Spleen (tissue), 11 donors: ENCODE data around the gene MEIKIN. TPM values are rescaled to one million over a fixed set of nuclear protein-coding genes. Genes with fewer than 3 reads are reported as not detected.

Source experiments
- DNase-seq: peaks from one replicate; pipeline ENCODE4 v3.0.0-alpha.2; 2020
- H3K27ac ChIP-seq, 8 donors: fragments of 200-600 bp; sonication (generic) in 7 of 8; 1 replicate in 4 of 8; 2 replicates in 4 of 8; pipeline versions ENCODE4 v1.5.0 to v1.8.0; 2016 to 2021; ENCODE audit warnings: inconsistent platforms in 4 of 8, mild to moderate bottlenecking in 4 of 8, moderate library complexity in 1 of 8
- H3K27me3 ChIP-seq, 7 donors: fragments of 200-600 bp; sonication (generic) in 6 of 7; replicated peaks in 1 of 7; 1 replicate in 4 of 7; 2 replicates in 3 of 7; pipeline versions ENCODE4 v1.5.0 to v1.8.0; 2016 to 2021; ENCODE audit warnings: inconsistent platforms in 3 of 7, mild to moderate bottlenecking in 1 of 7
- H3K36me3 ChIP-seq, 6 donors: fragments of 200-600 bp; sonication (generic) in 5 of 6; 1 replicate in 4 of 6; 2 replicates in 2 of 6; pipeline versions ENCODE4 v1.5.0 to v1.8.0; 2016 to 2021; ENCODE audit warnings: inconsistent platforms in 2 of 6
- H3K4me1 ChIP-seq, 6 donors: fragments of 200-600 bp; sonication (generic) in 5 of 6; 1 replicate in 3 of 6; 2 replicates in 3 of 6; pipeline versions ENCODE4 v1.5.0 to v1.8.0; 2016 to 2021; ENCODE audit warnings: inconsistent platforms in 3 of 6
- H3K4me3 ChIP-seq, 8 donors: fragments of 200-600 bp; sonication (generic) in 7 of 8; 1 replicate in 4 of 8; 2 replicates in 4 of 8; pipeline versions ENCODE4 v1.5.0 to v1.8.0; 2016 to 2021; ENCODE audit warnings: inconsistent platforms in 4 of 8, mild to moderate bottlenecking in 4 of 8, moderate library complexity in 2 of 8
- H3K9me3 ChIP-seq, 8 donors: fragments of 200-600 bp; sonication (generic) in 7 of 8; 1 replicate in 4 of 8; 2 replicates in 4 of 8; pipeline versions ENCODE4 v1.5.0 to v1.8.0; 2016 to 2021; ENCODE audit warnings: inconsistent platforms in 4 of 8
- CTCF ChIP-seq, 11 experiments: fragments of 200-600 bp in 7 of 11; fragments of 450-650 bp in 4 of 11; sonication (generic) in 4 of 11; IDR thresholded peaks in 8 of 11; conservative IDR thresholded peaks in 3 of 11; 1 replicate in 7 of 11; 2 replicates in 4 of 11; pipeline versions ENCODE4 v1.4.0 to v1.8.0; 2016 to 2021; ENCODE audit warnings: antibody characterized with exemption in 11 of 11, inconsistent platforms in 4 of 11, mild to moderate bottlenecking in 1 of 11
- POLR2A ChIP-seq, 3 donors: fragments of 450-650 bp; IDR thresholded peaks; one replicate each; pipeline ENCODE4 v1.5.1; 2017; ENCODE audit warnings: antibody characterized with exemption in 3 of 3, mild to moderate bottlenecking in 1 of 3
- POLR2AphosphoS5 ChIP-seq, 3 donors: sonication (generic); formaldehyde crosslinking; IDR thresholded peaks; one replicate each; pipeline ENCODE4 v1.5.1; 2017; ENCODE audit warnings: antibody characterized with exemption in 3 of 3
- WGBS, 5 donors: extraction: QIAGEN DNeasy Blood & Tissue Kit in 3 of 5; methylation state at CpG; one replicate each; pipeline versions ENCODE4 v1.1.5 to v1.1.7; 2013 to 2018; 5-methylcytosine and 5-hydroxymethylcytosine counted together
- intact Hi-C: fragments of 100-400 bp; cut with DNase I; formaldehyde crosslinking; loops from one replicate; pipeline ENCODE4 v1.15.0; 2023; ENCODE audit warnings: low total_unique reads
- polyA plus RNA-seq, 3 donors: library from polyadenylated mRNA; stranded (reverse); fragments of 200-250 nt; gene quantifications; one replicate each; pipeline ENCODE4 v1.2.1, GENCODE V29; 2013
- total RNA-seq, 7 donors: library from RNA; depleted of rRNA in 3 of 7; stranded (reverse); fragments of >200 nt in 3 of 7; fragmentation: NEBNext Ultra II Directional in 4 of 7; extraction: Animal tissue kit (Norgen Biotek cat#: 25700) in 4 of 7; gene quantifications; one replicate each; pipeline versions ENCODE4 v1.1.0 to v1.2.1, GENCODE V29; 2016 to 2021
- donor health status: healthy with polysubstance abuse.
- donor health status: DM: no; HTN: no; CAD: no; lungs with moderate emphysema.
- donor health status: DM: no; HTN: no; CAD: no.
- donor health status: Bipolar disorder and iron deficiency.
- donor health status: healthy.
- donor health status: DM: no; HTN: no; CAD: no.
- donor health status: DM: yes; HTN: yes; CAD: no.

MEIKIN gene
- total and polyA plus RNA-seq, 10 donors = 0.24 TPM; not detected in 9

GRCh38 chr5:131932235-131932634 lies 13.2 kb downstream of the MEIKIN start:
- TF ChIP-seq POLR2A (IDR thresholded peaks at IDR 0.05) = no peak
- no peak for TF ChIP-seq CTCF (IDR thresholded peaks at IDR 0.05 in 8 of 11, conservative IDR thresholded peaks at IDR 0.05 in 3 of 11)
- no peak for TF ChIP-seq POLR2AphosphoS5 (IDR thresholded peaks at IDR 0.05)
- no peak for DNase-seq

DNA sequence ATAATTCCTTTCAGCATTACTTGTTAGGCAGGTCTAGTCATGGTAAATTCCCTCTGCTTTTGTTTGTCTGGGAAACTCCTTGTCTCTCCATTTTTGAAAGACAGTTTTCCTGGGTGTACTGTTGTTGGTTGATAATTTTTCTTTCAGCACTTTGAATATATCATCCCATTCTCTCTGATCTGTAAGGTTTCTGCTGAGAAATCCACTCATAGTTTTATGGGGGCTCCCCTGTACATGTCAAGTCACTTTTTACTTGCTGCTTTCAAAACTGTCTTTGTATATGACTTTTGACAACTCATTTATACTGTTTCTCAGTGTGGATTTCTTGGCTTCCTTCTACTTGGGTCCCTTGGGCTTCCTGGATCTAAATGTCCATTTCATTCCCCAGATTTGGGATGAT lies 16.5 kb downstream of the MEIKIN start:
- H3K4me3 ChIP-seq = no peak overlapping the region
- TF ChIP-seq POLR2AphosphoS5 (IDR thresholded peaks at IDR 0.05) (no peak), CTCF (IDR thresholded peaks at IDR 0.05 in 8 of 11, conservative IDR thresholded peaks at IDR 0.05 in 3 of 11) (no peak), POLR2A (IDR thresholded peaks at IDR 0.05) (no peak)
- H3K4me1 ChIP-seq = no peaks in the 10 kb centered on the region
- H3K27me3 ChIP-seq = peaks cover 0 to 6% (median 0%) of the 10 kb centered on the region in 7 donors
- H3K9me3 ChIP-seq = peaks cover 9 to 71% (median 64%) of the 10 kb centered on the region in 8 donors
- H3K36me3 ChIP-seq = no peaks in the 10 kb centered on the region
- no peak for DNase-seq
- no peak overlapping the region for H3K27ac ChIP-seq
- intact Hi-C loops = no loop called here

More at GRCh38 chr5:131932235-131932634, 13.2 kb downstream of the MEIKIN start:
- H3K9me3 ChIP-seq = peaks cover 3 to 45% (median 41%) of the 10 kb centered on the region in 8 donors
- H3K27ac ChIP-seq = no peak overlapping the region
- WGBS, 5 donors = 71 to 90% (median 86%) methylated on average over 2 of the region's 2 CpGs
- no peak overlapping the region for H3K4me3 ChIP-seq
- H3K27me3 ChIP-seq = peaks cover 0 to 6% (median 0%) of the 10 kb centered on the region in 7 donors
- no peaks in the 10 kb centered on the region for H3K36me3 ChIP-seq
- intact Hi-C loops = no loop called here
- H3K4me1 ChIP-seq = no peaks in the 10 kb centered on the region

GRCh38 chr5:131926168-131926567 lies 19.3 kb downstream of the MEIKIN start:
- intact Hi-C loops = no loop called here
- Histone ChIP-seq H3K4me3 (no peak overlapping the region), H3K4me1 (no peaks in the 10 kb centered on the region), H3K27ac (no peak overlapping the region), H3K9me3 (peaks cover 9 to 65% (median 61%) of the 10 kb centered on the region in 8 donors), H3K36me3 (no peaks in the 10 kb centered on the region), H3K27me3 (peaks cover 0 to under 1% (median 0%) of the 10 kb centered on the region in 7 donors)
- WGBS, 5 donors = 60 to 94% (median 84%) methylated on average over 3 of the region's 3 CpGs
- TF ChIP-seq POLR2A (IDR thresholded peaks at IDR 0.05) = no peak
- no peak for TF ChIP-seq CTCF (IDR thresholded peaks at IDR 0.05 in 8 of 11, conservative IDR thresholded peaks at IDR 0.05 in 3 of 11)
- TF ChIP-seq POLR2AphosphoS5 (IDR thresholded peaks at IDR 0.05) = no peak
- DNase-seq = no peak

GRCh38 chr5:131916481-131916880 lies 29.0 kb downstream of the MEIKIN start:
- TF ChIP-seq POLR2AphosphoS5 (IDR thresholded peaks at IDR 0.05) (no peak), POLR2A (IDR thresholded peaks at IDR 0.05) (no peak), CTCF (IDR thresholded peaks at IDR 0.05 in 8 of 11, conservative IDR thresholded peaks at IDR 0.05 in 3 of 11) (no peak)
- Histone ChIP-seq H3K27ac (no peak overlapping the region), H3K9me3 (no peaks in the 10 kb centered on the region), H3K4me3 (no peak overlapping the region), H3K4me1 (no peaks in the 10 kb centered on the region), H3K36me3 (no peaks in the 10 kb centered on the region), H3K27me3 (no peaks in the 10 kb centered on the region)
- intact Hi-C loops = no loop called here
- no peak for DNase-seq
- 43 to 63% (median 60%) methylated on average over 2 of the region's 2 CpGs for WGBS, 5 donors
